T-helper 2 cell treated with Interferon-gamma antibody and Interleukin-4, amounts not matched to agents 100 ng/mL and 5 ng/mL, for 36 hours (primary cell): ENCODE measurements around the gene LAMB3. TPM values are rescaled to one million over a fixed set of nuclear protein-coding genes. Genes with fewer than 3 reads are reported as not detected.

Source experiments
- intact Hi-C: fragments of 100-400 bp; cut with micrococcal nuclease; formaldehyde crosslinking; loops from one replicate; pipeline ENCODE4 v1.15.1; 2023
- total RNA-seq: library from RNA; stranded (reverse); gene quantifications from 2 replicates; pipeline ENCODE4 v1.2.3, GENCODE V29; 2022

The LAMB3 gene
- total RNA-seq, 1 donor from 2014 or later = 1.6 TPM

DNA sequence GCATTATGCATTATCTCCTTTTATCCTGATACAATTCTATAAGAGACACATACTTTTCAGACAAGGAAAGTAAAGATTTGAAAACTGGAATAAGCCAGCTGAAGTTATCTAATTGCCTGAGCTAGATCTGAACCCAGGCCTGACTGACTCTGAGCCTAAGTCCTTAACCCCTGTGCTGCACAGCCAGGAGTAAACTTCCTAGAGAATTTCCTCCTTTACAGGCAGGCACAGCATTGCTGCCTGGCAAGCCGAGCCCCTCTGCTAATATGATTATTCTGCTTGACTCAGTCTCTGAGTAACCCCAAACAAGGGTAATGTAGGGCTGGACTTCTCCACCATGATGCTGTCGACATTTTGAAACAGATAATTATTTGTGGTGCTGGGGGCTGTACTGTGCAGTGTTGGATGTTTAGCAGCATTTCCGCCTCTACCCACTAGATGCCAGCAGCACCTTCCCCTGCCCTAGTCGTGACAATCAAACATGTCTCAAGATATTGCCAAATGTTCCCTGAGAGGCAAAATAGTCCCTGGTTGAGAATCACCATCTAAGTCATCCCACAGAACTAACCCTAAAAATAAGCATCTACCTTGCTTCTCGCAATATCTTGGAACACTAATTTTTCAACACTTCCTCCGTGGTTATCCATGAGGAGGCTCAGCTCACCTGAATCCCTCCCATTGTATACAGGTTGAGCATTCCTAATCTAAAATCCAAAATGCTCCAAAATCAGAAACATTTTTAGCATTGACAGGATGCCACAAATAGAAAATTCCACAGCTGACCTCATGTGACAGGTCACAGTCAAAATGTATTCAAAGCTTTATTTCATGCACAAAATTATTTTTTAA, 50.2 kb downstream of the LAMB3 start:
- intact Hi-C loops = loop anchor here (1.0 kb wide), 2 partner anchors 91 to 145 kb away; no protein-coding TSS in a partner anchor

DNA sequence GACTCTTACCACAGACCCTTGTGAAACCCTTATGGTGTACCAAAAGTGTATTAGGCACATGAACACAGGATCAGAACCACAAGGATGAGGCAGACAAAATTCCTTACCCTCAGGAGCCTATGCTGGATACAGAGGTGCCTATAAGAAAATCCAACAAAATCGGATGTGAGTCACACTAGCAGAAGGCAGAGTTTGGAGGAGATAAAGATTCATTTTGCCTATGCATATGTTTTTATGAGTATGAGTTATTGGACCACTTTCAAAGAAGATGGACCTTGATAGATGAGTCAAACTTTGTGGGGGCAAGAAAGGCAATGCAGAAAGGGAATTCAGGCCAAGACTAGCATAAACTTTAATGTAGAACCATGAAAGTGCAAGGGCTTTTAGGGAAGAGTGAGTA, 51.7 kb downstream of the LAMB3 start:
- intact Hi-C loops = no loop called here

DNA sequence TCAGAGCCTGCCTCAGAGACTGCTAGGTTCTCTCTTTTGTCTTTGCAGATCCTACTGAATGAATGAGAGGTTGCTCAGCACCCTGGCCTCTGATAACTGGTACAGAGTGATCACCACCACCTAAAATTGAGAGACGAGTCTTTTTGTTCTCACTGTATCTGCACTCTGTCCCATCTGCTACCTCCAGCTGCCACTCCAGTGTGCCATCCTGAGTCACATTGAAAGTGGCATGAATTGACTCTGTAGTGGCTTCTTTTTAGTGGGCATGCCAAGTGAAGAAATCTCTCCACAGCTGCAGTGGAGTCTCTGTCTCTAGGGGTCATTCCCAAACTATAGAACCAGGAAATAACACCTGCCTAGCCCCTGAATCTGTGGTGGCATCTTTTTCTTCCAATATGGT, 54.0 kb downstream of the LAMB3 start:
- intact Hi-C loops = no loop called here

DNA sequence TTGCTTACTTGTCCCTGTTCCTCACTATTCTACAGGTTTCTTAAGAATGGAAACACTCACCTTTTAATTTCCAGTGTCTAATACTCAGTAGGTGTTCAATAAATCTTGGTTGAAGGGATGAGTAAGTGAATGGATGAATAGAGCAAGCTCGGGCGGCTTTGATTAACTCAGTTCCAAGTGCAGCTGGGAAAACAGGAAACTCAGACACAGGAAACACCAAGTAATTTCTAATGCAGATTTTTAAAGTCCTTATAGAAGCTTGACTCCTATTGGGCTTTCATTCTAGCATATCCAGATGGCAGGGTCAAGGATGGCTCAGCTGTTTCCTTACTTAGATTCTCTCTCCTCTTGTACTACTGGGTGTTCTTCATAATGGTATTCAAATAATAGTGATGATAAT, 54.7 kb downstream of the LAMB3 start:
- intact Hi-C loops = no loop called here

DNA sequence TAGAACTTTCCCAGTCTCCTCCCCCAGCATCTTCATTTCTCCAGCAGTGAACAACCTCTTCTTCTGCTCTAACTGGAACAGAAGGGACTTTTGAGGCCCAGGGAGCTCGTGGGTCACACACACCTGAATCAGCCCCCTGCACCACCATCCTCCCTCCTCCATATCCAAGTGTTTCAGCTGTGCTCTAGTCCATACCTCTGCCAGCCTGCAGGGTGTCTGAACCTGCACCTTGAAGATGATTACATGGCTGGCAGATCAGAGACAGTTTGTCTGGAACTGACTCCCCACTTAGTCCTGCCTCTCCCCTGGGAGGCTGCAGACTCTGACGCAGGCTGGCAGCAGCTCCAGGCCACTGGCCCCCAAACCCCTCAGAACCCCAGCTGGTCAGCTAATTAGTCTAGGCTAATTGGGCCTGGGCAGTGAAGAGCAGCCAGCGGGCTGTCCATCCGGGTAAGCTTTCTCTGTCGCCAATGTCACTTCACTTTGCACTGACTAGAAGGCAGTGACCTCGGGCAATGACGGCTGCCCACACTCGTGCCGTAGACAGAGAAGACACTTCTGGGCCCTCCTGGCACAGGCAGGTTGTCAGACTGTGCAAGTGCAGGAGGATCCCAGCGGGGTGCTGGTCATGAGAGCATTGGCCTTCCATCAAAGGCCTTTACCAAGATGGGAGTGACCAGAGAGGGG, 56.5 kb downstream of the LAMB3 start:
- intact Hi-C loops = no loop called here

DNA sequence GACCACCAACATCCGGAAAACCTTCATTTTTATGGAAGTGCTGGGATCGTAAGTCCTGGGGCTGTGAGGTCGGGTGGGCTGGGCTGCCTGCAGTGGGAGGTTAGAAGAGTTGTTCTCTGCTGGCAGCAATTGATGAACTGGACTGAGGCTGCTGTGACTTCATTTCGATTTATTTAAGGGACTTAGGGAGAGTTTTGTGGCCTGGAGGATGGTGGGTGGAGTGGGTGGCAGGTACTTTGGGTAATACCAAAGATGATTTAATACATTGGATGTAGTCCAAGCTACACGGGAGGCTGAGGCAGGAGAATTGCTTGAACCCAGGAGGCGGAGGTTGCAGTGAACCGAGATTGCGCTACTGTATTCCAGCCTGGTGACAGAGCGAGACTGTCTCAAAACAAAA, 57.2 kb downstream of the LAMB3 start:
- intact Hi-C loops = no loop called here

DNA sequence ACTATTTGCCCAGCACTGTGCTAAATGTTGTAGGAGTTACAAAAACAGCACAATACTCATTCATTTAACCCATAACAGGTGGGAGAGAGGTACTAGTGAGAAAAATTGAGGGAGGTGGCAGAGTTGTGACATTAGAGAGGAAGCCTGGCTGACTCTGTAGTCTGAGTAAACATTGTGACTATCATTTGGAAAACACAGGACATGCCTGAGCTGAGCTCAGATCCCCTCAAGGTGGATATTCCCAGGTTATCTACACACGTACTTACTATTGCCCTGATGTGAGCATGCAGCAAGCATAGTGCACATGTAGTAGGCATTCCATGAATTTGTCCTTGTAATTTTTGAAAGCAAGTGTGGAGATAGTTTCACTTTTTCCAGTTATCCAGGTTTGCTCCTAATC, 57.8 kb downstream of the LAMB3 start:
- intact Hi-C loops = no loop called here

DNA sequence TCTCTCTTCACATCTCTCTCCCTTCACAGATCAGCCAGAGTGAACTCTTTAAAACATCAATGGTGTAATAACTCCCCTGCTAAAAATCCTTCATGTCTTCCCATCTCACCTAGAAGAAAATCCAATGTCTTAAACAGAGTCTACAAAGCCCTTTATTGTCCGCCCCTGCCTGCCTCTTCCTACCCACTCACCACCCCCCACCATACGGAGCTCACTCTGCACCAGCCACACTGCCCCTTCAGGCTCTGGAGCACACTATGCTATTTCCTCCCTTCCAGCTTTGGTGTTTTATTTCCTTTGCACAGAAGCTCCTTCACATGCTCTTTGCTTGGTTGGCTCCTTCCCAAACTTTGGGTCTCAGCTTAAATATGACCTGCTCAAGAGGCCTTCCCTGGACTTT, 58.5 kb downstream of the LAMB3 start:
- intact Hi-C loops = no loop called here

DNA sequence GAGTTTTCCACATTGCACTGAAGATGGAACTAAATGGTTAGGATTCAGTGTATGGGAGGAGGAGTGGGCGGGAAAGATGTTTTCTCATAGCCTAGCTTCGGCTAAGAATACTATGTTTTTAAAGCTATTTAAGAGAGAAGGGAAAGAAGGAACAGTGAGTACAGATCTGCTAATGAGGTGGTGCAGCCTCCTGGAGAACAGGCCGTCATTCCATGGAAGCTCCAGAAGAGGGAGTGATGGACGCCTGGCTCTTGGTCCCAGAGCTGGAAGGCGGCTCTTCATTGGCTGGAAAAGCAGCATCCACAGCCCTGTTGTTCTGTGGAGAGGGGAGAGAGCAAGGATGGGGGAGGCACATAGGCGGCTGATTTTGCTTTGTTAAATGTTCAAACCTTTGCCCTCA, 61.8 kb downstream of the LAMB3 start:
- intact Hi-C loops = no loop called here

DNA sequence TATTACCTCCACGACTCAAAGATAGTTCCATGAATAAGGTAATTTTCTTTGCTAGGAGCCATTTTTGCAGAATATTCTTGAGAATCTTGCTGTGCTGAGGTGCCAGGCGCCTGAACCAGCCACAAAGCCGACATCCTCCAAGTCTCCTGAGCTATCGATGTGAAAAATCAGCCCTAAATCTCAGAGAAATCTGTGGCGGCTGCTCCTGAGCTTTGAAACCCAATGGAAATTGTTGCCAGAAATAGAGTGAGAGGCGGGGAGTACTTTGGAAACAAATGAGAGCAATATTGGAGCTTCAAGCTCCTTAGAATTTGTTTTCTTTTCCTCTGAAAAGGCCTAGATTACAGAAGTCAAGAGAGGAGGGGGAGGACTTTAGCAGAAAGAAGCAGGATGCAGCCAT, 62.4 kb downstream of the LAMB3 start:
- intact Hi-C loops = no loop called here

DNA sequence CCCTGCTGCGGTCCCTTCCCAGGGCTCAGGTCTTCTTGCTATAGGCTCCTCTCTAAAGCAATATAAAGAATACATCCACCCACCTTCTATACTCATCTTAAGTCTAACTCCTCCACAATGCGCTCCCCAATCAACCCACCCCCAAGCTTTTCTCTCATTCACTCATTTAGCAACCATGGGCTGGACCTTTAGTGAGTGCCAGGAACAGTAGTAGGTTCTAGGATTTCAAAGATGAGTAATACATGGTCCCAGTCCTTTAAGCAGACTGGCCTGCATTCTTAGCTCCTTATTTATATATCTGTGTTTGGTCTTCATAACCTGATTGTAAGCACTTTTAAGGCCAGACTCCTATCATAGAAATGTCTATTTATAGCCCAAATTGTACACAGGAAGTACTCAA, 62.8 kb downstream of the LAMB3 start:
- intact Hi-C loops = no loop called here

DNA sequence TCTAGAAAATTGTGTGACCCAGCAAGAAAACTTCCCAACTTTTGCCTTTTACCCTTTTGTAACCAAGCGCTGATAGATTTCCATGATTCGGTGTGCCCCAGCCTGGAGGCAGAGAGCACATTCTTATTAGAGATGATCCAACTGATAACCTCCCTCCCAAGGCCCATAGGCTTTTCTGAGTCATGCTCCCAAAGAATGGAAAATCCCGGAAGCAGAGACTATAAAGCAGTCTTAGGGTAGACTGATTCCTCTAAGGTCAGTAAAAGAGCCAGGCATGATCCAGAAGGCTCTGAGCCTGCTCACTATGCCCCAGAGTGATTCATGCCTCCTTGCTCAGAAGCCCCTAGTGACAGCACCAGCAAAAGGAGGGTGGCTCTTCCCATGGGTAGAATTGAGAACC, 64.4 kb downstream of the LAMB3 start:
- intact Hi-C loops = no loop called here

DNA sequence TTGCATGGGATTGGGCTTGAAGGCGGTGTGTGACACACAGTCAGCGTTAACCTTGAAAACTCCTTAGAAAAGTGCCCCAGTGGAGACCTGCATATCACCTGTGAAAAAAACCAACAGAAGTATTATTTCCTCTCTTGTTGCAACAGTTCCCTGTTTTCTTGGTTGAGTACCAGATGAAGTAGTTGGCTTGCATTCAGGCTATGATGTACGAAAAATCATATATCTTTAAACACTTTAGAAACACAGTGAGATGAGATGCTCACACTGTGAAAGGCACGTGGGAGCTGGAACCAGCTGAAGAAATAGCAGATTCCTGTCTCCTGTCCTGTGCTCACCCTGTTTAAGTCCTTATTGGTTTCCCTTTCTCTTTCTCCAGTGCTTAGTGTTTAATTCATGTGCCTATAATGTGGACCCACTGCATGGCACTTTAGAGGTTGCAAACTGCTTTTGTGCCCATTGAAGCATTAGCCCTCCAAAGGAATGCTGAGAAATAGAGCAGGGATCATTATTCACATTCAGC, 65.9 kb downstream of the LAMB3 start:
- intact Hi-C loops = no loop called here

DNA sequence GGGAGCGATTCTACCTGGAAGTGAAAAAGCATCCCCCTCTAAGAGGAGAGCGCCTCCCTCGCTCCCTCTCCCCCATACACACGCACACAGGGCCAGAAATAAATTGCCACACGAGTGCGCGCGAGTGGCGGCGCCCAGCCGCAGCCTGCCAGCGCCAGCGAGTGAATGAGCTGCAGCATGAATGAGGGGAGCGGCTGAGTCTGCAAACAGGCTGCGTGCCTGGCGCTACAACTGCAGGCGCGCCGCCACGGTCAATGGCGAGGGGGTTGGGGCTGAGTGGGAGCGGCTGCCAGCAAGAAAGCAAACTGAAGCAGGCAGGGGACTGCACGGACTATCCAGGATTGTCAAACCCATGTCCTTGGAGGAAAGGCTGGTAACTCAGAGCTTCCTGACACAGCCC, 66.6 kb downstream of the LAMB3 start:
- intact Hi-C loops = no loop called here

DNA sequence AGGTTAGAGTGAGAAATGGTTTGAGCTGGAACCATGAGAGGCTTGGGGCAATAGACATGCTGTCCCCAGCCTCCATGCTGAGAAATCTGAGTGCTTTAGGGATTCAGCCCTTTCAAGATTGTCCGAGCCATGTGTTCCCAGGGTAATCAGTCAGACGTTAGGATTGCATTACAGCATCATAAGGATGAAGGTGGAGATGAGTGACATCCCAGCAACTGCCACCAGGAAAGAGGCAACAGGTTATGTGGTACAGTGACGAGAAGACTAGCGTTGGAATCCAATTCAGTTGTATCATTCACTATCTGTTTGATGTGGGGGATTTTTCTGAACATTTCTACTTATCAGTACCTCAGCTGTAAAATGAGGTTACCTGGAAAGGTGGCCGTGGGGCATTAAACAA, 67.0 kb downstream of the LAMB3 start:
- intact Hi-C loops = no loop called here

DNA sequence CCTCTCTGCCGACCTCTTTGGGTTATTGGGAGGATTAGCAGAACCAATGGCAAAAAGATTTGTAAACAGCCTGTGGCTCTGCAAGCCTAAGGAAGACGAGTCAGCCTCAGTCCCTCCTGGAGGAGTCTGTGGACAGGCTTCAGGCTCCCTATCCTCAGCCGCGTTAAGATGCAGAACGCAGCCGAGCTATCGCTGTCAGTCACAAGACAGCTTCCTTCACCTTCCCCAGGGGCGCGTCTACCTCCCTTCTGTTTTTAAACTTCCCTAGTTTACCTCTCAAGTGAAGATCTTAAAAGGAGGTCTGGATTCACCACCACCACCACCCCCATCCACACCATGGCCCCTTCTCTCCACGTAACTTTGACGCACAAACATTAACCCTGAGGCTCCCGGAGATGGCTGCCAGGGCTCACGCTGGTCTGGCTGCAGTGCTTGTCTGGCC, 68.0 kb downstream of the LAMB3 start:
- intact Hi-C loops = no loop called here

DNA sequence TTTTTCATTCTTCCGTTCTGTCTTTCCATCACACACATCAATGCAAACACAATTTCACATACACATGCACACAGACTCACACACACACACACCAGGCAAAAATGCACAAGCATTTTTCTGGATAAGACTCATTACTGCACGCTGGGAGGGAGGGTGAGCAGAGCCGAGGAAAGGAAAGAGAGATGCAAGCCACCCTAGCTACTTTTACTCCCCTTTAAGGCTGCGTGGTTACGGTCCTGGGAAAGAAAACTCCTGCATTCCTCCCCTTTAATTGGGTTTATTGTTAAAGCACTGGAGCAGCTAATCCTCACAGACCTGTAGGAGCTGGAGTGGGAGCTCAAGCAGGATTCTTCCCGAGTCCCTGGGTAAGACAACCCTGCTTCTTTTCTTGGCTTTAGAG, 68.8 kb downstream of the LAMB3 start, which contains the start of gene CAMK1G:
CAMK1G (plus strand) TSS at position 307 of the 400 bp plus-strand sequence. CDS start 11,270 bp downstream, outside the sequence.
- intact Hi-C loops = no loop called here

DNA sequence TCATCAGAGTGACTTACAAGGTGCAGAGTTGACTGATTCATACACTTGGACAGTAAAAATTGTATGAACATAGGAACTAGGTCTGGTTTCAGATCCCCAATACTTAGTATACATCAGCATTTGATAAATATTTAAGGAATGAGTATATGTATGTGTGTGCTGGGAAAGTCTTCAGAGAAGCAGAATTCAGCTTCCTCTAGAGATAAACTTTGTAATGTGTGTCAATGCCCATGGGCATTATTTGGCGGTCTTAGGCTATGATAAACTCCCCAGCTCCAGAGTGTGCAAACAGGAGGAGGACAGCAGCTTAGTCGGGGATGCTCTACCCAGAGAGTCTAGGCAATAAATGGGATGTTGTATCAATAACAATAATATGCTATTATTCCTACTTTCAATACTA, 71.6 kb downstream of the LAMB3 start:
- intact Hi-C loops = no loop called here

DNA sequence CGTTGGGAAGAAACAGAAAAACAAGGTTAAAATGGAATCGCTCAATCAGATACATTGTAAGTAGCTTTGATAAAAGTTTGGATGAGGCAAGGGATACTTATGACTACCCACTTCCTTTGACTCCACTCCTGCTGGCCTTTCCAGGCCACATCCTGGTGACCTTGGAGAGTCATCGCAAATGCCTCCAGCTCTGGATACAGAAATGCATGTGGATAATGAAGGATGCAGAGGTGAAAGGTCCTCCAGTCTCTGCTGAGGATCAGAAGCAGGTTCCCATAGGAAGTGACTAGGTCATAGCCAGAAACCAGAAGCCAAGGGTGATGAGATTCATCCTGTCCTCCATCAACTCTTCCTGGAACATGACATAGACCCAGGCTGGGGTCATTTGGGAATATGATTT, 74.9 kb downstream of the LAMB3 start:
- intact Hi-C loops = loop anchor here (10.0 kb wide), 2 partner anchors 247 to 407 kb away; partner anchors contain the start of gene UTP25

DNA sequence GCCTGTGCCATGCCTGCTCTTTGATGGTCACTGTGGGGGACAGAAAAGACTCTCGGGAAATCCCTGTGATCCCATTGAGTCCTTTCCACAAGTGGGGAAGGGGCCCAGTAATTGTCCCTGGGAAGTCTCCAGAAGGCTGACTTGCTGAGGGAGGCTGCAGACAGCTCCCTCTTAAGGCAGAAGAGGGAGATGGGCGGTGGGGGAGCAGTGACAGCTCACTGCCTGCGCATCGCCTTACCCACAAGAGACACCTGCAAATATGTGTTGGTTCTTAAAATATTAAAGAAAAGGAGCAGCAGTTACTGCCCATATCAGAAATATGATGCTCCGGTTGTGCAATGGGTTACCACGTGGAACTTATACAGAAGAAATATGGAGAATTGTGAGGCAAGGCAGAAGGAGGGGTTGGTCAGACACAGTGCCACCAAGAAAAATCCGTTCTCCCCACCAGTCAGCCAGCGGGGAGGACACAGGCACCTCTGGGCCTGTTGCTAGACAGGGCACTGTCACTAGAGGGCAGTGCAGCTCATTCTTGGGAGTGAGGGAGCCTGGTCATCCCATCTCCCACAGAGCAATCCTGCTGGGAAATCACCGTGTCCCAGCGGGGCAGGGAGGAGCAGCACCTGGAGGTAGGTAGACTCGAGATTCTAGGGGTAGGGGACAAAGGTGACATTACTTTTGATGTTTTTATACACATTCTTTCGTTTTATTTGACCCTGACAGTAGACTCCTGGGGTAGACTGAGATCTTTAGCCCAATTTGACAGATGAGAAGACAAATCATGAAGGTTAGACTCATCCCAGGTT, 75.6 kb downstream of the LAMB3 start:
- intact Hi-C loops = loop anchor here (1.0 to 10.0 kb wide), 4 partner anchors 117 to 408 kb away; partner anchors contain the start of gene UTP25

DNA sequence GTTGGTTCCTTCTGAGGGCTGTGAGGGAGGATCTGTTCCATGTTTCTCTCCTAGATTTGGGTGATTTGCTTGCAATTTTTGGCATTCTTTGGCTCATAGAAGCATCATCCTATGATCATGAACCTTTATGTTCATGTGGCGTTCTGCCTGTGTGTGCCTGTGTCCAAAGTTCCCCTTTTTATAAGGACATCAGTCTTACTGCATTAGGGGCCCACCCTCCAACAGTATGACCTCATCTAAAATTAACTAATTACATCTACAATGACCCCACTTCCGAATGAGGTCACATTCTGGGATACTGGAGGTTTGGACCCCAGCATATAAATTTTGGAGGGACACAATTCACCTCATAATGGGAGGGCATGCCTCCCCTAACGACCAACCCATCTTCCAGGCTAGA, 81.5 kb downstream of the LAMB3 start:
- intact Hi-C loops = loop anchor here (10.0 kb wide), 2 partner anchors 254 to 414 kb away; partner anchors contain the start of gene UTP25
